Progenitor cell of endocrine pancreas (in vitro differentiated cells): ENCODE results near the gene HBZ. TPM values are rescaled to one million over a fixed set of nuclear protein-coding genes. Genes with fewer than 3 reads are reported as not detected.

Source experiments
- DNase-seq: peaks from one replicate; pipeline ENCODE4 v3.0.0; 2021; ENCODE audit warnings: low spot score; ENCODE audit not compliant: unreplicated experiment
- H3K27ac Mint-ChIP-seq: 2 replicates; pipeline ENCODE4 v1.8.0; 2021; ENCODE audit warnings: mild to moderate bottlenecking, moderate library complexity, mixed read lengths
- H3K27me3 Mint-ChIP-seq: 2 replicates; pipeline ENCODE4 v1.8.0; 2021; ENCODE audit warnings: mixed read lengths
- H3K36me3 Mint-ChIP-seq: 2 replicates; pipeline ENCODE4 v1.8.0; 2022; ENCODE audit warnings: mixed read lengths; ENCODE audit not compliant: insufficient read depth
- H3K4me1 Mint-ChIP-seq: 2 replicates; pipeline ENCODE4 v1.8.0; 2021; ENCODE audit warnings: low read depth, mixed read lengths
- H3K4me3 Mint-ChIP-seq: 2 replicates; pipeline ENCODE4 v1.8.0; 2021; ENCODE audit warnings: low read depth, mild to moderate bottlenecking, moderate library complexity, mixed read lengths
- H3K9me3 Mint-ChIP-seq: 2 replicates; pipeline ENCODE4 v1.8.0; 2021; ENCODE audit warnings: low read depth, mixed read lengths
- CTCF ChIP-seq: fragments of 200-600 bp; sonication (generic); IDR thresholded peaks from one replicate; pipeline ENCODE4 v1.5.0; 2021; ENCODE audit warnings: antibody characterized with exemption, mild to moderate bottlenecking; ENCODE audit not compliant: unreplicated experiment
- total RNA-seq: library from RNA; stranded (reverse); gene quantifications from 2 replicates; pipeline ENCODE4 v1.2.1, GENCODE V29; 2021

Gene HBZ
- total RNA-seq, 1 donor from 2014 or later, result not detected

DNA sequence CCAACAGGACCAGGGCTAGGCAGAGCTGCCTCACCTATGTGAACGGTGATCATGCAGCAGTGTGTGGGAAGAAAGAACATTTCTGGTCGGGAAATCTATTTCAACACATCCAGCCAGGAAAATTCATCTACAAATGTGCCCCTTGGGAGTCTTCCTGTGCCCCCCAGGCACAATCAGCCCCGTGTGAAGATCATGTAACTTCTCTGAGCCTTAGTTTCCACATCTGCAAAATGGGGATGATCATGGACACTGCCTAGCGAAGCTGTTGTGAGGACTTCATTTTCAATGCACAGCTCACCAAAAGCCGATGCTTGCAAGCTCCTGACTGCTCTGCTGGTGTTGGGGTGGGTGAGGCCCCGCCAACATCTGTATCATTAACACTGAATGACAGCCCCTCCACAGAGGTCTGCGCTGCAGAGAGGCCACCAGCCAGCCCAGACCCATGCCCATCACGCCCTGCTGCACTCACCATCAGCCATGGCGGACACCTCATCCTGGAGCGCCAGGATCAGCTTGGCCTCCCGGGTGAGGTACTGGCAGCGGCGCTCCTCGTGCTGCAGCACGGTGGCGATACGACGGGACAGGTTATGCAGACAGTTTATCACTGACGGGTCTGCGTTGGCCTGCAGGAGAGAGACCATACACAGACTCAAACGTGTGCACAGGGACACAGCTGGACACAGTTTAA, 40.1 kb upstream of the HBZ start:
- H3K4me1 Mint-ChIP-seq, result peaks cover 2% of the 10 kb centered on the region
- no peak for DNase-seq
- no peaks in the 10 kb centered on the region for H3K27me3 Mint-ChIP-seq
- H3K27ac Mint-ChIP-seq, result peak overlapping the region; percentile 73
- no peak for TF ChIP-seq CTCF
- no peak overlapping the region for H3K4me3 Mint-ChIP-seq
- no peaks in the 10 kb centered on the region for H3K9me3 Mint-ChIP-seq
- H3K36me3 Mint-ChIP-seq, result peaks cover 14% of the 10 kb centered on the region

- no peaks in the 10 kb centered on the region for H3K27me3 Mint-ChIP-seq
- TF ChIP-seq CTCF, result no peak
These were observed 38.1 kb upstream of the HBZ start for GRCh38 chr16:114327-114726.

DNA sequence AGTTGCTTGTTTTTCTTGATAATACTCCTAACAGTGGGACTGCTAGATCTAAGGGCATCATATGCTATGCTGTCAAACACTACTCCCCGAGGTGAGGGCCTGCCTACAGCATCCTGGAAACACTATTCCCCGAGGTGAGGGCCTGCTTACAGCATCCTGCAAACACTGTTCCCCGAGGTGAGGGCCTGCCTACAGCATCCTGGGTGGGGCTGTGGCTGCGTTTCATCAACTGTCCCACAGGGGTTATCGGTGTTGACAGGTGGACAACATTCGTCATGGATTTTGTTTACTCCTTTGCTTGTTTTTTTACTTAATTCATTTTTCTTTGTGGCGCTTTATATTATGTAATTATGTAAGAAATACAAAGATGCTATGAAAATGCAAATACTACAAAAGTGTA, 36.4 kb upstream of the HBZ start:
- no peak for DNase-seq
- Mint-ChIP-seq H3K4me1 (no peaks in the 10 kb centered on the region), H3K27me3 (no peaks in the 10 kb centered on the region), H3K9me3 (no peaks in the 10 kb centered on the region), H3K36me3 (peaks cover 10% of the 10 kb centered on the region), H3K27ac (no peak overlapping the region), H3K4me3 (no peak overlapping the region)
- no peak for TF ChIP-seq CTCF

More at GRCh38 chr16:114327-114726, 38.1 kb upstream of the HBZ start:
- no peaks in the 10 kb centered on the region for H3K9me3 Mint-ChIP-seq
- H3K4me1 Mint-ChIP-seq, result no peaks in the 10 kb centered on the region
- peaks cover 13% of the 10 kb centered on the region for H3K36me3 Mint-ChIP-seq
- H3K4me3 Mint-ChIP-seq, result no peak overlapping the region
- no peak overlapping the region for H3K27ac Mint-ChIP-seq
- no peak for DNase-seq

GRCh38 chr16:117379-118365, 34.8 kb upstream of the HBZ start:
- Mint-ChIP-seq H3K27ac (no peak overlapping the region), H3K36me3 (peaks cover 5% of the 10 kb centered on the region), H3K27me3 (no peaks in the 10 kb centered on the region), H3K4me1 (no peaks in the 10 kb centered on the region), H3K9me3 (no peaks in the 10 kb centered on the region), H3K4me3 (no peak overlapping the region)
- DNase-seq, result peak; percentile 62
- peak; percentile 73 for TF ChIP-seq CTCF

GRCh38 chr16:118857-119256, 33.6 kb upstream of the HBZ start:
- H3K4me3 Mint-ChIP-seq, result no peak overlapping the region
- no peaks in the 10 kb centered on the region for H3K27me3 Mint-ChIP-seq
- no peak for TF ChIP-seq CTCF
- no peak for DNase-seq
- H3K36me3 Mint-ChIP-seq, result peaks cover 5% of the 10 kb centered on the region
- no peaks in the 10 kb centered on the region for H3K4me1 Mint-ChIP-seq
- no peak overlapping the region for H3K27ac Mint-ChIP-seq
- H3K9me3 Mint-ChIP-seq, result no peaks in the 10 kb centered on the region
